ENCODE measurements around the gene SRRM2. TPM values are rescaled to one million over a fixed set of nuclear protein-coding genes. Genes with fewer than 3 reads are reported as not detected.

The SRRM2 gene
- total RNA-seq, 1 donor from 2014 or later, result 963 TPM

GRCh38 chr16:2745116-2745890 lies 7.1 kb upstream of the SRRM2 start:
- intact Hi-C loops (cut with micrococcal nuclease), result no loop called here
- H3K36me3 Mint-ChIP-seq (ENCODE audit: low read depth), result no peaks in the 10 kb centered on the region
- no peaks in the 10 kb centered on the region for H3K9me3 Mint-ChIP-seq
- DNase-seq (no peak), ATAC-seq (ENCODE audit: low read depth) (no peak)
- no peaks in the 10 kb centered on the region for H3K4me1 Mint-ChIP-seq
- H3K27ac Mint-ChIP-seq, result no peak overlapping the region
- no peak overlapping the region for H3K4me3 Mint-ChIP-seq
- TF ChIP-seq, protein P1, sequence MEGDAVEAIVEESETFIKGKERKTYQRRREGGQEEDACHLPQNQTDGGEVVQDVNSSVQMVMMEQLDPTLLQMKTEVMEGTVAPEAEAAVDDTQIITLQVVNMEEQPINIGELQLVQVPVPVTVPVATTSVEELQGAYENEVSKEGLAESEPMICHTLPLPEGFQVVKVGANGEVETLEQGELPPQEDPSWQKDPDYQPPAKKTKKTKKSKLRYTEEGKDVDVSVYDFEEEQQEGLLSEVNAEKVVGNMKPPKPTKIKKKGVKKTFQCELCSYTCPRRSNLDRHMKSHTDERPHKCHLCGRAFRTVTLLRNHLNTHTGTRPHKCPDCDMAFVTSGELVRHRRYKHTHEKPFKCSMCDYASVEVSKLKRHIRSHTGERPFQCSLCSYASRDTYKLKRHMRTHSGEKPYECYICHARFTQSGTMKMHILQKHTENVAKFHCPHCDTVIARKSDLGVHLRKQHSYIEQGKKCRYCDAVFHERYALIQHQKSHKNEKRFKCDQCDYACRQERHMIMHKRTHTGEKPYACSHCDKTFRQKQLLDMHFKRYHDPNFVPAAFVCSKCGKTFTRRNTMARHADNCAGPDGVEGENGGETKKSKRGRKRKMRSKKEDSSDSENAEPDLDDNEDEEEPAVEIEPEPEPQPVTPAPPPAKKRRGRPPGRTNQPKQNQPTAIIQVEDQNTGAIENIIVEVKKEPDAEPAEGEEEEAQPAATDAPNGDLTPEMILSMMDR (IDR thresholded peaks at IDR 0.05), result no peak
- ChIA-PET CTCF (no interaction called here), POLR2A (interaction anchor here (1.1 kb wide), 1 partner anchor 63 kb away, joined by 3 read pairs; the partner anchor contains the start of gene KCTD5)
- H3K27me3 Mint-ChIP-seq, result no peaks in the 10 kb centered on the region

GRCh38 chr16:2745961-2746360 lies 6.5 kb upstream of the SRRM2 start:
- H3K4me3 Mint-ChIP-seq, result no peak overlapping the region

DNA sequence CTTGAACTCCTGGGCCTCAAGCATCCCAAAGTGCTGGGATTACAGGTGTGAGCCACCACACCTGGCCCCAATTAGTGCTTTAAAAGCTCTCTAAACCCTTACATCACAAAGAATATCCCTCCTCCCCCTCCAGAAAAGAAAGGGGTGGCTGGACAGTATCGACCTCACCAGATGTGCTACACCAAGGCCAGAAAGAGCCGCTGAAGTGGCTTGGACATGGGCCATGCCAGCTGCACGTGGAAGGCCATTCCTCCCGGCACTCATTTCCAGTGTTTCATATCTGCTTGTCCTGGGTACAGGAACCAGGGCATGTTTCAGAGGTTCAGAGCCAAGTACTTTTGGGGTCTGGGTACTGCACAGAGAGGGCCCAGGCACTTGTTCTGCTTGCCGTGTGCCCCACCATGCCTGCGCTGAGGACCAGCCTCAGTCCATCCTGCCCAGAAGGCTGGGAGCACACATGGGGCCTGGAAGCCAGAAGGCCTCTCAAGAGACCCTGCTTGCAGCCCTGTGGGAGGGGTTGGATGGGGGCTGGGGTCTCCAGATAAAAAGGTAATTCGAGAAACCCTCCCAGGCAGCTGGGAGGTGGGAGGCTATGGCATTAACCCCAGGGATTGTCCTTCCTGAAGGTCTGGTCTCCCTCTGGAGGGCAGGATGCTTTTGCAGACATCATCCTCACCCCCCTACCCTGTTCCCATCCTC lies 3.5 kb upstream of the SRRM2 start:
- ChIA-PET POLR2A (no interaction called here), CTCF (no interaction called here)
- TF ChIP-seq, protein P1 (IDR thresholded peaks at IDR 0.05), result no peak
- DNase-seq (no peak), ATAC-seq (ENCODE audit: low read depth) (no peak)
- Mint-ChIP-seq H3K9me3 (no peaks in the 10 kb centered on the region), H3K4me1 (peaks cover 21% of the 10 kb centered on the region), H3K36me3 (ENCODE audit: low read depth) (peaks cover 8% of the 10 kb centered on the region), H3K27ac (no peak overlapping the region), H3K4me3 (no peak overlapping the region), H3K27me3 (no peaks in the 10 kb centered on the region)
- intact Hi-C loops (cut with micrococcal nuclease), result no loop called here

More at GRCh38 chr16:2745961-2746360, 6.5 kb upstream of the SRRM2 start:
- ATAC-seq (ENCODE audit: low read depth) (no peak), DNase-seq (no peak)
- Mint-ChIP-seq H3K9me3 (no peaks in the 10 kb centered on the region), H3K36me3 (ENCODE audit: low read depth) (no peaks in the 10 kb centered on the region), H3K27ac (no peak overlapping the region), H3K4me1 (peaks cover 4% of the 10 kb centered on the region), H3K27me3 (no peaks in the 10 kb centered on the region)
- CTCF ChIA-PET, result no interaction called here
- TF ChIP-seq, protein P1 (IDR thresholded peaks at IDR 0.05), result no peak
- POLR2A ChIA-PET, result interaction anchor here (1.1 kb wide), 1 partner anchor 64 kb away, joined by 3 read pairs; the partner anchor contains the start of gene KCTD5
- intact Hi-C loops (cut with micrococcal nuclease), result no loop called here

DNA sequence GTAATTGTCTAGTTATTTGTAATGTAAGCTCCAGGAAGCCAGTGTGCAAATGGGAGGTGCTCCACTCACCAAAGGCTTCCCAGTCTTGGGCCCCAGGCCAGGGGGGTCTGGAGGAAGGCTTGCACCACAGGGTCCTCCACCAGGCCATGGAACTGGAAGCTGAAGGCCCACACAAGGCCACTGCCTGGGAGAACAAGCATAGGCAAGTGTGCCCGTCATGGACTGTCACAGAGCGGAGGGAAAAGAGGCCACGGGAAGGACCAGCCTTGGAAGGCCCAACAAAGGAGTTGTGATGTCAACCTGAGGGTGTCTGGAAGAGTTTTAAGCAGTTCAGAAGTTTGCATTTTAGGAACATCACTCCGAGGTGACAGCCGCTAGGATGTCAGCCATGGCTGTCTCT lies 3.0 kb upstream of the SRRM2 start:
- TF ChIP-seq, protein P1 (IDR thresholded peaks at IDR 0.05), result no peak
- ChIA-PET CTCF (no interaction called here), POLR2A (no interaction called here)
- H3K27me3 Mint-ChIP-seq, result no peaks in the 10 kb centered on the region
- H3K36me3 Mint-ChIP-seq (ENCODE audit: low read depth), result peaks cover 13% of the 10 kb centered on the region
- no peak overlapping the region for H3K27ac Mint-ChIP-seq
- H3K4me1 Mint-ChIP-seq, result peaks cover 26% of the 10 kb centered on the region
- H3K4me3 Mint-ChIP-seq, result no peak overlapping the region
- no peaks in the 10 kb centered on the region for H3K9me3 Mint-ChIP-seq
- ATAC-seq (ENCODE audit: low read depth) (no peak), DNase-seq (no peak)
- intact Hi-C loops (cut with micrococcal nuclease), result no loop called here

DNA sequence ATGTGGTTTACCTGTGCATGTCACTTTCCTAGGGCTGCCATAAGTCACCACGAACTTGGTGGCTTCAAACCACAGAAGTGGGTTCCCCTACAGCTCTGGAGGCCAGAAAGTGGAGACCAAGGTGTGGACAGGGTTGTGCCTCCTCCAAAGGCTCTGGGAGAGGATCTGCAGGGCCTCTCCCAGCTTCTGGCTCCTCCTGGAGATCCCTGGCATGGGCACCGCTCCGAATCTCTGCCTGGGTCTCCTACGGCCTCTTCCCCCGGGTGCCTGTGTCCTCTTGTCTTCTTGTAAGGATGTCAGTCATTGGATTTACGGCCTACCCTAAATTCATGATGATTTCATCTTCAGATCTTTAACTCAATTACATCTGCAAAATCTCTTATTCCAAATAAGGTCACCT lies 2.5 kb upstream of the SRRM2 start:
- peaks cover 31% of the 10 kb centered on the region for H3K4me1 Mint-ChIP-seq
- intact Hi-C loops (cut with micrococcal nuclease), result loop anchor here (5.0 to 10.0 kb wide), 2 partner anchors 165 to 483 kb away; partner anchors contain the start of genes FLYWCH1 and RNPS1
- TF ChIP-seq, protein P1 (IDR thresholded peaks at IDR 0.05), result no peak
- H3K36me3 Mint-ChIP-seq (ENCODE audit: low read depth), result peaks cover 17% of the 10 kb centered on the region
- ChIA-PET CTCF (no interaction called here), POLR2A (no interaction called here)
- no peak overlapping the region for H3K4me3 Mint-ChIP-seq
- H3K9me3 Mint-ChIP-seq, result no peaks in the 10 kb centered on the region
- H3K27me3 Mint-ChIP-seq, result no peaks in the 10 kb centered on the region
- H3K27ac Mint-ChIP-seq, result peak overlapping the region; percentile 63
- ATAC-seq (ENCODE audit: low read depth) (no peak), DNase-seq (no peak)
